ENCODE results near the gene IDH1. TPM values are rescaled to one million over a fixed set of nuclear protein-coding genes. Genes with fewer than 3 reads are reported as not detected.
"Not testable (repeated sequence)": the region's sequence is repeated elsewhere in the genome, so short reads cannot be mapped to it uniquely, and the experiment has no call there.

The IDH1 gene
- polyA plus RNA-seq, 3 donors = 39.8 to 110 (median 99.9) TPM

DNA sequence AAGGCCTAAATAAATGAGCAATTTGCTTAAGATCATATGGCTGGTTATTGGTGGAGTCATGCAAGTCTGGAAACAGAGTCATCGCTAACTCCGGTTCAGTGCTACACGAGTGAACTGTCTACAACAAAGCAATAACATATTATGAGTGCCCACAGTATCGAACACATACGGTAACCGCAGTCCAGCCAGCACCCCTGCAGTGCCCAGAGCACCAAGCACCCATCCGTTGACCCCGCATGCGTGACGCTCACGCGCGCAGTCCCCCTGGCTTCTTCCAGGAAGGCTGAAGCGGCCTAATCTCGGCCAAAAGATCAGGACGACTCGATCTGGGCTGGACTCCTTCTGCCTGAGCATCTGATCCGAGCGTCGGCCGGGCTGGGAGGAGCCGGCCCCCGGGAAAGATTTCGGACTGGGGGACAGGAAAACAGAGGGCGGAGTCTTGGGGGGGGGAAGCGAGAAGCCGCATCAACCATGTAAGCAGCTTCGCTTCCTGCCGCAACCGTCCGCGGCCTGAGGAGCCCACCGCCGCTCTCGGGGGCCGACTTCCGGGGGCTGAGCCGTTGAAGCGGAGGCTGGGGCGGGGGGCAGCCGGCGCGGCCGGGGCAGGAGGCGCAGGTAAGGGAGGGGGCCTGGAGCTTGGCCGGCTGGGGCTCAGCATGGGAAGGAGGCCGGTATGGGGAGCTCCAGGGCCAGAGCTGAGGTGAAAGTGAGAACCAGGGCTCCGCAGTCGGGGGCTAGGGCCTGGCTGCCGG lies 11.1 kb upstream of the IDH1 start, which contains the start of gene PIKFYVE:
Gene PIKFYVE, plus strand, starts transcription at position 455 of the 752 bp plus-strand sequence. CDS start 5,265 bp downstream, outside the sequence.
- peak within 1 kb of the TSS; percentile 33 for H3K27ac ChIP-seq (ENCODE audit: low read depth, low read length)
- WGBS, 3 donors = 0 to 1% (median 1%) methylated on average over 49 to 50 of the region's 50 CpGs

DNA sequence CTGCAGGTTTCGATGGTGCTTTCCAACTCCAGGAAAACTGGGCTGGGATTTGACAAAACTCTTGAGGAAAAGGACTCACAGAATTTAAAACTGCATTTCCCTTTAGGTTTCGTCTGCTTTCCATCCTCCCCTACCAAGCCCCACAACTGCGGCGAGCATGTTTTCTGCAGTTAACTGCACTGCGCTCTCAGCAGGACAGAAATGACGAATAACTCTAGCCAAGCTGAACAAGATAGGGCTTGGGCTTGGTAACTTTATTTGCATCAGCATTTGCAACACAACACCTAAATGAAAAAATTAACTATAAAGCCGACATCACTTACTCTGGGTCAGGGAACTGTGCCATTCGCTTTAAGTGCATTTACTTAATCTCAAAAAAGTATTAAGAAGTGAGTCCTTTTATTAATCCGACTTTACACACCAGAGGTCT lies 10.5 kb upstream of the IDH1 start:
- WGBS, 3 donors = 4 to 6% (median 5%) methylated on average over 9 of the region's 9 CpGs
- no peak overlapping the region for H3K27ac ChIP-seq (ENCODE audit: low read depth, low read length)

DNA sequence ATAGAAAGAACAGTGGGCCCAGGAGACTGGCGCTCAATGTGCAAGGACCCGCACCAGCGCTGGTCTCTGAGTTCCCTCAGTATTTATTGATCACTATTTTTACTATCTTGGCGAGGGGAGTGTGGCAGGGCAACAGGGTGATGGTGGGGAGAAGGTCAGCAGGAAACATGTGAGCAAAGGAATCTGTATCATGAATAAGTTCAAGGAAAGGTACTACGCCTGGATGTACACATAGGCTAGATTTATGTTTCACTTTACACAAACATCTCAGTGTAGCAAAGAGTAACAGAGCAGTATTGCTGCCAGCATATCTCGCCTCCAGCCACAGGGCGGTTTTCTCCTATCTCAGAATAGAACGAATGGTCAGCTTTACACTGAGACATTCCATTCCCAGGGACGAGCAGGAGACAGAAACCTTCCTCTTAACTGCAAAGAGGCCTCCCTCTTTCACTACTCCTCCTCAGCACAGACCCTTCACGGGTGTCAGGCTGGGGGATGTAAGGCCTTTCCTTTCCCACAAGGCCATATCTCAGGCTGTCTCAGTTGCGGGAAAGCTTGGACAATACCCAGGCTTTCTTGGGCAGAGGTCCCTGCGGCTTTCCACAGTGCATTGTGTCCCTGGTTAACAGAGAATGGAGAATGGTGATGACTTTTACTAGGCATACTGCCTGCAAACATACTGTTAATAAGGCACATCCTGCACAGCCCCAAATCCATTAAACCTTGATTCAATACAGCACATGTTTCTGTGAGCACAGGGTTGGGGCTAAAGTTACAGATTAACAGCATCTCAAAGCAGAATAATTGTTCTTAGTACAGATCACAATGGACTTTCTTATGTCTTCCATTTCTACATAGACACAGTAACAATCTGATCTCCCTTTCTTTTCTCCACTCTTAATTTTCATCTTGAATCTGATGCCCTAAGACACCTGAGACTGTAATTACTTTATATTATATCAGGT lies 2.3 kb upstream of the IDH1 start:
- not testable (repeated sequence) for H3K27ac ChIP-seq (ENCODE audit: low read depth, low read length)
- 31 to 69% (median 65%) methylated on average over 12 of the region's 12 CpGs for WGBS, 3 donors

DNA sequence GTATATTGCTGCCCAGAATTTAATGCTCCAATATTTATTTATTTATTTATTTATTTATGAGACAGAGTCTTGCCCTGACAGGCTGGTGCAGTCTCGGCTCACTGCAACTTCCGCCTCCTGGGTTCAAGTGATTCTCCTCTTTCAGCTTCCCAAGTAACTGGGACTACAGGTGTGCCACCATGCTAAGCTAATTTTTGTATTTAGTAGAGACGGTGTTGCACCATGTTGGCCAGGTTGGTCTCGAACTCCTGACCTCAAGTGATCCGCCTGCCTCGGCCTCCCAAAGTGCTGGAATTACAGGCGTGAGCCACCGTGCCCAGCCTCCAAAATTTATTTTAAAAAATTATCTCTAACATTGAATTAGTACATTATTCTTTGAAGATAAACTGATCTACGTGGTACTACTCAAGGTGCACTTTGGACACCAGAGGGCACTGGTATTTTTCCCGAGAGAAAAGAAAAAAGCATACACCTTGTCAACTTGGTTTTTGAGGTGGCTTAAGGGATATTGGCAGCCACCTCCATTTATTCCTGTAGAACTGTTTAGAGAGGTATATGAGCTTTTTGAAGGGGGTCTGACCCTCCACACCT lies 1.4 kb upstream of the IDH1 start:
- no peak overlapping the region for H3K27ac ChIP-seq (ENCODE audit: low read depth, low read length)
- 54 to 80% (median 74%) methylated on average over 10 of the region's 10 CpGs for WGBS, 3 donors

DNA sequence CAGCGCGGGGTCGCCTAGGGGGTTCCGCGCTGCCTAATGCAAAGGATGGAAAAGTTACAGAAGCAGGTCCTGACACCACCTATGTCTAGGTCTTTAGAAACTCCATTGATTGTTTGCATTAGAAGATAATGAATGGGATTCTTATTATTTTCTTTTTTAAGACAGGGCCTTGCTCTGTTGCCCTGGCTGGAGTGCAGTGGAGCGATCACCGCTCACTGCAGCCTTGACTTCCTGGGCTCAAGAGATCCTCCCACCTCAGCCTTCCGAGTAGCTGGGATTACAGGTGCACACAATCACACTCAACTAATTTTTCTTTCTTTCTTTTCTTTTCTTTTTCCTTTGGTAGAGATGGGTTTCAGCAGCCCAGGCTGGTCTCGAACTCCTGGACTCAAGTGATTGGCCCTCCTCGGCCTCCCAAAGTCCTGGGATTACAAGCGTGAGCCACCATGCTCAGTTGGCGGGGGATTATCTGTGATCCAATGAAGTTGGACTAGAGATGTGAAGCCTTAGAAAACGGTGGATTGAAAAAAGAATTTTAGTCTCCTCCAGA lies 761 bp upstream of the IDH1 start:
- 32 to 48% (median 46%) methylated on average over 13 of the region's 13 CpGs for WGBS, 3 donors
- H3K27ac ChIP-seq (ENCODE audit: low read depth, low read length) = no peak overlapping the region

DNA sequence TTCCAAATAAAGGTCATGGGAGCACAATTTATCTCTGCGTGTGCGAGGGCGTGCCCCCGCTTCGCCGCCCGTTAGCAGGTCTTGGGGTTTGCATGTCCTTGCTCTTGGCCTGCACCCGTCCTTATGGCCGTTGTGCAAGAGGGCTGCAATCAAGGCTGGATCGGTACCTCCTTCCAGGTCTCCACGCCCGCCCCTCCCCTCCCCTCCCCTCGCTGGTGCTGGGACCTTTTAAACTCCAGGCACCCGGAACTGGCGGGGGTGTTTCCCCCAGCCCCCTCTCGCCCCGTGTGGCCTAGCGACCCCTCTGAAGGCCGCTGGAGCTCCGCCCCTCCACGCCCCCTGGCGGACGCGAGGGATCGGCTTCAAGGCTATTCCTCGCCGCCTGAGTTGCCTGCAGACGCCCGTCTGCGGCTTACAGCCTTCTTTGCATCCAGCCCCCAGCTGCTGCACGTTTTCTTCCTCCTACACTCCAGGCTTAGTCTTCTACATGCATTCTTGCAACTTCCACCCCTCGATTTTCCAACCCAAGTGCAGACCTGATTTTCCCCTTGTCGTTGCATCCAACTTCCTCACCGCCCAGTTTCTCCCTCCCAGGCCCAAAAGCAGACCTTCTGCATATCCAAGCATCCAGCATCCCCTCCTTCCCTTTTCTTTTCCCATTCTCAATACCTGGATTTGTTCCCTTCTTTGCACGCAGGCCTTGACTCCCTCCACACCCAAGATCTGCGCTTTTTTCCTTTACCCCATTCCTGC lies 577 bp downstream of the IDH1 start:
- 0 to 1% (median 0%) methylated on average over 34 to 36 of the region's 36 CpGs for WGBS, 3 donors
- no peak overlapping the region for H3K27ac ChIP-seq (ENCODE audit: low read depth, low read length)

DNA sequence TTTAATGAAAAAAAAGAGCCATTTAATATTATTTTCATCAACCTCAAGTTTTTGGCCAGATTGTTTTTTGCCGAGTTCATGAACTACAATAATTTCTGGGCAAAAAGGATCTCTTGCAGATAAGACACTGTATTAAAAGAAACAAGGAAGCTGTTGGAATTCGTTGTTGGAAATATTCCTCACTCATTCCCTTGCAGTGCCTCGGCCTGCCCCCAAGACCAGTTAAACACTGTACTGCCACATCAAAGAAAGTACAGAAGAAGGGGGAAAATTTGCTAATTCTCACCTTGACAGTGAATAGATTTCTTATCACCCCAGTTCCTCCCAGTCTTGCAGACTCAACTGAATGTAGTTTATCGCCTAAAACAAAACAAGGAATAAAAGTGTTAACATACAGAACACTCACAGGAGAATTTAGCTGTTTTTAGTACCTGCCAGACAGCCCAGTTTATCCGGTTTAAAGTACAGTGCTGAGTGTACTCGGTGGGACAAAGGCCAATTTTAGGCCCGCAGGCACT lies 1.2 kb downstream of the IDH1 start:
- WGBS, 3 donors = 6 to 8% (median 7%) methylated on average over 7 of the region's 7 CpGs
- H3K27ac ChIP-seq (ENCODE audit: low read depth, low read length) = no peak overlapping the region

DNA sequence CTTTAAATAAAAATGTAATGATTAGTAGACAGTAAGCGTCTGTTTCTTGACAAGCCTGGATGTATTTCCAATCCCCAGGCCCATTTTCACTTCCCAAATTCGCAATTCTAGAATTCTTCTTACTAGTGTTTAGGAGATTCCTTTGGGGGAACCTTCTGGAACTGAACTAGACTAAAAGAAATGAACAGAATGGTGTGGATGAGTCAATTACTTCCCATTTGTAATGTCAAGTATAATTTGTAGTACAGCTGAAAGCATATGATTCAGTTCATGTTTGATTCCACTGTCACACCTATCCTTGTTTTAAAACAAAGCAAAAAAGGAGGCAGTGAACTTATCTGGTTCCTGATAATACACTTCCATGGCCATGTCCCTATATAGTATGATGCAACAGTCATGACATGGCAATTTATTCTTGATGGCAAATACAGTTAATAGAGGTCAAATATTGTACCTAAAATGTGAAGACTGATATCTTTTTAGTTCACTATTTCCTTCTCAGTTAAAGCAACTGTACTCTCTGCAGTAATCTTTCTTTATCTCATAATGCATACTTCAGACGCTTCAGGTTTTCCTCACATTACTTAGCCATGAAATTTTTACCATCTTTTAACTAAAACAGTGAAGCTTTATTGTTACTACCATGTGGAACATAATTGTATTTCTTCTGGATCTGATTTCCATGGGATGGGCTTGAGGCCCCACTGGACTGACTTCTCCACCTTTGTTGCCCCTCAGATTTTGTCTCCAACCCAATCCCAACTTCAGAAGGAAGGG lies 2.0 kb downstream of the IDH1 start:
- WGBS, 3 donors = 66 to 79% (median 73%) methylated on average over 3 of the region's 3 CpGs
- H3K27ac ChIP-seq (ENCODE audit: low read depth, low read length) = no peak overlapping the region

DNA sequence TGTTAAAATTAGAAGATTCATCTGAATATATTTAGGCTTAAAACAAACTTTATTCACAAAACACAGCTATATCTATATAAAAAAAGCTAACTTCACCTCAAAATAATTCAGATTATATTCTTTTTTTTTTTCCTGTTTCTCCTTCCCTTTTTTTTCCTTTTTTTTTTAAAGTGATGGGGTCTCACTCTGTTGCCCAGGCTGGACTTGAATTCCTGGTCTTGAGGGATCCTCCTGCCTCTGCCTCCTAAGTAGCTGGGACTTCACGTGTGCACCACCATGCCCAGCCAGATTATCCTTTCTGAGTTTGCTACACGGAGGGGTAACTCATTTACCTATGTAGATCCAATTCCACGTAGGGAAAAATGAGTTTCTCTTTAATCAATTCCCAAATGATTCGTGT lies 3.8 kb downstream of the IDH1 start:
- WGBS, 3 donors = 88 to 95% (median 89%) methylated on average over 4 of the region's 4 CpGs
- H3K27ac ChIP-seq (ENCODE audit: low read depth, low read length) = no peak overlapping the region

DNA sequence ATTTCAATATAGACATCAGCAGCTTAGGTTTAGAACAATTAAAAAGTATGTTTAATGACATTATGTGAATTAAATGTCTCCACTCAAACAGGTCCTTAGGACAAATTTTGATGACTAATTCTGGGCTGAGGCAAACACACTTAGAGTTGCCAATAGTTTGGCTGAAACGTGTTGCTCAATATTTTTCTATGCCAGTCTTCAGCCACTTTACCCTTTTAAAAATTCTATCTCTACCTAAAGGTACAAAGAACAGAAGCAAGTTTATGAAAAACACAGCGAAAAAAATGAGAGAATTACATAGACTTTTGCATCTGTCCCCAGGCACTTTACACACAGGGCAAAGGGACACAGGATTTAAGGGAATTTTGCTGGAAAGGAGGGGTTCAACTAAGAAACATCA lies 4.5 kb downstream of the IDH1 start:
- 45 to 63% (median 49%) methylated on average over 2 of the region's 2 CpGs for WGBS, 3 donors
- no peak overlapping the region for H3K27ac ChIP-seq (ENCODE audit: low read depth, low read length)

DNA sequence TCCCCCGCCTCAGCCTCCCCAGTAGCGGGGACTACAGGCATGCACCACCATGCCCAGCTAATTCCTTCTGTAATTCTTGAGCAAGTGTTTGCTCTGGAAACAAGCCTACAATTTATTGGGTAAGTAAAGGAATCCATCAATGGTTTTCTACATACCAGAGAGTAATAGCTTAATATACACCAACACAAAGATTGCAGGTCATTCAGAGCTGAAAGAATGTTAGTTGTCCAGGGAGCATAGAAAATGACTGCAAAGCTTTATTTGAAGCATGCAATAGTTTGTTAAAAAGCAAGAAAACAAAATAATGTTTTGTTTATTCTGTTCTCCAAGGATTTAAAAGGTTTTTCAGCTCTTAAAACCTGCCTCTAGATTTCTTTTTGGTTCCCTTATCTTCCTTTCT lies 5.6 kb downstream of the IDH1 start:
- H3K27ac ChIP-seq (ENCODE audit: low read depth, low read length) = no peak overlapping the region
- 91 to 100% (median 93%) methylated on average over 2 of the region's 2 CpGs for WGBS, 3 donors

DNA sequence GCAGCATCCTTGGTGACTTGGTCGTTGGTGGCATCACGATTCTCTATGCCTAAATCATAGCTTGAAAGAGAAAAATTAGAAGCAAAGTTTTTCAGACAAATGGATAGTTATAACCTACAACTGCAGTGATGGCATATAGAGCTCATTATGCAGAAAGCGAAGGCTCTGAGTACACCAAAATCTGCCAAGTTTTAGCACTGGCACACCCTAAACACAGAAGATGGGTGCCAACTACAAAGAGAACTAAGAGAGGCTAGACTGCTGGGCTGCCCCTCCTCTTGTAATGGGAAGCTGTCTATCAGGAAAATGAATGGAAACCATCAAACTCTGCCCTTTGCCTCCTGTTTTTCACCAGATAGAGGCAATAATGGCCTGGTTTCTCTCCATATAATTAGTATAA lies 6.3 kb downstream of the IDH1 start:
- no peak overlapping the region for H3K27ac ChIP-seq (ENCODE audit: low read depth, low read length)
- WGBS, 3 donors = 92 to 95% (median 93%) methylated on average over 3 of the region's 3 CpGs

DNA sequence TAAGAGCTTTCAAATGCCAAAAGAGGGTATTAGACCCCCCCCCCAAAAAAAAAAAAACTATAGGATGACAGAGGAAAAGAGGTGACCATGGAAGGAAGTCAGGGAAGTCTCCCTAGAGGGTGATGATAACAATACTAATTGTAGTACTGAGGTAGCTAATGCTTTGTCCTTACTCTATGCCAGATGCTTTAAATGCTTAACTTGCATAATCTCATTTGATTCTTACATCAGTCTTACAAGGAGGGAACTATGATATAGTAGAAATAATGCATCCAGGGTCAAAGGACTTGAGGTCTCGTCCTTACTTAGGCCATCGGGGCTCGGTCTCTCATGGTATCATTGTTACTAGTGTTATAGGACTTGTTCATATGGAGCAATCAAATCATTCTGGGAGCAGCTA lies 9.1 kb downstream of the IDH1 start:
- WGBS, 3 donors = 85 to 98% (median 89%) methylated on average over 3 of the region's 3 CpGs
- no peak overlapping the region for H3K27ac ChIP-seq (ENCODE audit: low read depth, low read length)

DNA sequence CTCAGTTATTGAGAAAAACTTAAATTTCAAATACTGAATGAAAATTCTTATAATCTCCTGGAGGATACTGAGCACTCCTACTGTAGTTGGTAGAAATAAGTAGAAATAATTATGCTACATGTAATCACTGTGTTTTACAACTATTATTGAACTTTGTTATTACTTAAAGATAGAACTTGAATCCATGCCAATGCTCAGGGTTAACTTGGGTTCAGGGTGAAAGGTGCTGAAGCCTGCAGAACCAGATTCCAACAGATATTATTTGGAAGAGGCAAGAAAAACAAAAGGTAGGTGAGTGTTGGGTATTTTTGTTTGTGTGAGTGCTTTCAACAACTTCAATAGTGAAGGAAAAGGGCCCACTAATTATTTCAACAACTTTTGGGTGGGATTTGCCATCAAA lies 10.4 kb downstream of the IDH1 start:
- H3K27ac ChIP-seq (ENCODE audit: low read depth, low read length) = no peak overlapping the region

DNA sequence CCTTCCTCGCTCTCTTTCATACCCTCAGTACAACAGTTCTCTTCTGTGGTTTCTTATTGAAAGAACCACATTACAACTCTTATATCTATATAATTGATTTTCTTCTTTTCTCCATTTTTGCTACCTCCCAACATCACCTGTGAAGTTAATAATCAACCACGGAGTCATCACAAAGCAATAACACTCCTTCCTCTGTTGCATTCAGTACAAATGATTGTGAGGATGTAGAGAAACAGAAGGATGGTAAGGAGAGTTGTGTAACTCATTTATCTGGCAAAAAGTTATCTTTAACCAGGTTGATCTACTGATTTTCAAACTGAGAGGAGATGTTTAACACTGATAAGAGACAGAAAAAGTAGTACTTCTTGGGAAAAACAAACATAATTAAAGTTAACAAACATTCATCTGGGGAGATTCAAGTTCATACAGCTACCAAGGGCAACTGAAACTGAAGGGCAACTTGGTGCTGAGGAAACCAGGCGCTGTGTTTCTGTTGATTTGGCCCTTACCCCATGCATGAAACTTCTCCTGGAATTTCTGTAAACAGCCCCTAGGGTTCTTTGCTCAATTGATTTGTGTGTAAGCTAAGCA lies 14.2 kb downstream of the IDH1 start:
- 76 to 95% (median 95%) methylated on average over 3 of the region's 3 CpGs for WGBS, 3 donors
- H3K27ac ChIP-seq (ENCODE audit: low read depth, low read length) = no peak overlapping the region

DNA sequence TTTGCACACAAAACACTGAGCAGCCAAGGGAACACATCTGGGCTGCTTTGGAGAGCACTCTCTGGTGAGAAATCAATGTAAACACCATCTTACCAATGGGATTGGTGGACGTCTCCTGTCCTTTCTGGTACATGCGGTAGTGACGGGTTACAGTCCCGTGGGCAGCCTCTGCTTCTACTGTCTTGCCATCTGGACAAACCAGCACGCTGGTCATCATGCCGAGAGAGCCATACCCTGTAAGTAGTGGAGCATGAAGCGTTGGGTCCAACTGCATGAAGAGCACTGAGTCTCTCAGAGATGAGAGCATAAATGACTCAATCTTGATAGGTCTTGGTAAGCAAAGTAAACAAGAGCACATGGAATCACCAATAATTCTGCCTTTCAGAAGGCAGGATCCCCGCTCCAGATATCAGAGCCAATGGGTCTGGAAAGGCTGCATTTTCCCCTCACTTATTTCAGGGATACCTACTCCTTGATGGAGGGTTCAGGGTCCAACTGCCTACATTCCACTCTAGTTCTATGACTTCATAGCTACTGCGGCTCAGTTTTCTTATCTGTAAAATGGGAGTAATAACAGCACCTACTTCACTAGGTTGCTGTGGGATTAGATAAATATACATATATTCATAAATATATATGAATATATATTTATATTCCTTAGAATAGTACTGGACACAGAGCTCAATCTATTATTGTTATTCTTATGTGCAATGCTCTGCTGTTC lies 14.9 kb downstream of the IDH1 start:
- no peak overlapping the region for H3K27ac ChIP-seq (ENCODE audit: low read depth, low read length)
- WGBS, 3 donors = 94 to 96% (median 95%) methylated on average over 9 of the region's 9 CpGs

All from adipose tissue (tissue), 3 donors.